Fibroblast of lung (primary cell): ENCODE data around the gene ASXL1. TPM values are rescaled to one million over a fixed set of nuclear protein-coding genes. Genes with fewer than 3 reads are reported as not detected.

Source experiments
- DNase-seq, 2 donors: peaks; one replicate each; pipeline versions ENCODE4 v3.0.0 to v3.0.0-alpha.2; 2010; ENCODE audit warnings: low read depth in 2 of 2
- H2AFZ ChIP-seq: 2 replicates; pipeline ENCODE4 v1.5.1; 2012; ENCODE audit warnings: low read length, control low read depth, inconsistent platforms
- H3K27ac ChIP-seq: 2 replicates; pipeline ENCODE4 v1.5.1; 2011; ENCODE audit warnings: low read length, control low read depth; ENCODE audit not compliant: insufficient read depth
- H3K27me3 ChIP-seq: 2 replicates; pipeline ENCODE4 v1.5.1; 2011; ENCODE audit warnings: mild to moderate bottlenecking, low read length; ENCODE audit not compliant: control insufficient read depth, insufficient read depth
- H3K36me3 ChIP-seq: 2 replicates; pipeline ENCODE4 v1.5.1; 2011; ENCODE audit warnings: low read length; ENCODE audit not compliant: control insufficient read depth, insufficient read depth
- H3K4me1 ChIP-seq: 2 replicates; pipeline ENCODE4 v1.5.1; 2011; ENCODE audit warnings: low read length; ENCODE audit not compliant: control insufficient read depth, insufficient read depth; ENCODE audit errors: extremely low read depth
- H3K4me2 ChIP-seq: 2 replicates; pipeline ENCODE4 v1.5.1; 2011; ENCODE audit warnings: low read length, control low read depth; ENCODE audit not compliant: insufficient read depth; ENCODE audit errors: extremely low read depth
- H3K4me3 ChIP-seq, 4 experiments: fragments of 200-600 bp in 1 of 4; sonication (generic) in 1 of 4; replicated peaks in 1 of 4; 2 replicates each; pipeline ENCODE4 v1.5.1; 2011 to 2016; ENCODE audit warnings: low read length in 4 of 4, low read depth in 3 of 4, mild to moderate bottlenecking in 3 of 4, control low read depth in 2 of 4, inconsistent platforms in 1 of 4, mixed read lengths in 1 of 4; ENCODE audit not compliant: insufficient read depth in 1 of 4; ENCODE audit errors: control extremely low read depth in 1 of 4
- H3K79me2 ChIP-seq: 2 replicates; pipeline ENCODE4 v1.5.1; 2012; ENCODE audit warnings: mild to moderate bottlenecking, low read length, inconsistent platforms; ENCODE audit not compliant: control insufficient read depth, insufficient read depth
- H3K9ac ChIP-seq: 2 replicates; pipeline ENCODE4 v1.5.1; 2011; ENCODE audit warnings: mild to moderate bottlenecking, low read length, control low read depth; ENCODE audit not compliant: insufficient read depth
- H3K9me3 ChIP-seq: 2 replicates; pipeline ENCODE4 v1.5.1; 2012; ENCODE audit warnings: low read depth, low read length; ENCODE audit not compliant: control insufficient read depth, insufficient read depth
- H4K20me1 ChIP-seq: 2 replicates; pipeline ENCODE4 v1.5.1; 2011; ENCODE audit warnings: low read length; ENCODE audit not compliant: control insufficient read depth, insufficient read depth; ENCODE audit errors: extremely low read depth
- CTCF ChIP-seq, 2 donors: IDR thresholded peaks in 1 of 2; conservative IDR thresholded peaks in 1 of 2; 1 replicate in 1 of 2; 2 replicates in 1 of 2; pipeline ENCODE4 v1.5.1; 2011 to 2012; ENCODE audit warnings: low read length in 2 of 2, control low read depth in 1 of 2, inconsistent platforms in 1 of 2, low read depth in 1 of 2, mild to moderate bottlenecking in 1 of 2
- EZH2 ChIP-seq: IDR thresholded peaks from 2 replicates; pipeline ENCODE4 v1.5.1; 2012; ENCODE audit warnings: low read length, control low read depth, mild to moderate bottlenecking; ENCODE audit errors: missing control alignments
- polyA plus RNA-seq, 2 donors: library from polyadenylated mRNA; depleted of rRNA in 1 of 2; stranded (reverse) in 1 of 2; unstranded in 1 of 2; fragments of >200 nt; gene quantifications; 2 replicates each; pipeline ENCODE4 v1.2.1, GENCODE V29; 2011 to 2012; ENCODE audit warnings: missing spikeins in 1 of 2
- total RNA-seq: library from RNA; depleted of rRNA; stranded (reverse); fragments of >200 nt; gene quantifications from 2 replicates; pipeline ENCODE4 v1.2.1, GENCODE V29; 2014

The ASXL1 gene
- total and polyA plus RNA-seq, 2 donors (not counting 1 experiment from before 2014, with no cell fraction given) = 38.0 to 41.1 TPM

DNA sequence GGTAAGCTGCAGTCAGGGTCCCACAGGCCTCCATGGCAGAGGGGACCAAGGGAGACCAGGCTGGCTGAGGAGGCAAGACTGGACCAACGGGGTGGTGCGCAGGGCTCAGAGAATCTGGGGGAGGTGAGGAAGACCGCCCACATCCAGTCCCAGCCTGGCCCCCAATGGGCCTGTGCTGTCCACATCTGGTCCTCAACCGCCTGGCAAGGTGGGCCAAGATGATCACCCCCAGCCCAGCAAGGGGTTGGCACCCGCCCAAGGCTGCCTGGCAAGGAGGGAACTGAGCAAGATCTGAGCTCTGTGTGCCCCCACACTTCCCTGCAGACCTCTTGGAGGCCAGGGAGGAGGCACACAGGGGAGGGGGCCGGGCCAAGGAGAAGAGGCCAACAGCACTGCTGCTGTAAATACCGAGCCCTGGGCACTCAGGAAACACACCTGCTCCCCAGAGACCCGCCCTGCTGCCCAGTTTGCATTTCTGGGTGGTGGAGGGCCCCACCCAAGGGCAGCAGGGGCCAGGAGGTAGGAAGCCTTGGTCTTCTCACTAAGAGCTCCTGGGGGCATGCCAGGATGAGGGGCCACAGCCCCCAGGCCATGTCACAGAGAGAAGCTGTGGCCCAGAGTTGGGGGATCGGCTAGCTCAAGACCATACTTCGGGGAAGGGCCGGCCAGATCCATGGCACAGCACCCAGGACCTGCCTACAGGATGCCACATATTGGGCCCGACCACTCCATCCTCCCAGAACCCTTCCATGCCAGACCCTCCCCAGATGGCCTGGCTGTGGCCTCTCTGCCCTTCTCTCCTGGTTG lies 109.6 kb downstream of the ASXL1 start:
- H3K27ac ChIP-seq = no peak overlapping the region
- no peak overlapping the region for H3K9ac ChIP-seq
- H3K36me3 ChIP-seq = peaks cover 3% of the 10 kb centered on the region
- H3K9me3 ChIP-seq = no peaks in the 10 kb centered on the region
- no peak for TF ChIP-seq EZH2
- TF ChIP-seq CTCF (conservative IDR thresholded peaks at IDR 0.05 in 1 of 2, IDR thresholded peaks at IDR 0.05 in 1 of 2; ENCODE audit: low read depth in 1 of 2, low read length in 2 of 2) = no peak
- no peaks in the 10 kb centered on the region for H3K27me3 ChIP-seq
- H3K79me2 ChIP-seq = no peaks in the 10 kb centered on the region
- no peaks in the 10 kb centered on the region for H4K20me1 ChIP-seq
- DNase-seq = no peak
- no peak overlapping the region for H2AFZ ChIP-seq
- no peak overlapping the region for H3K4me3 ChIP-seq
- H3K4me1 ChIP-seq = peaks cover 11% of the 10 kb centered on the region
- H3K4me2 ChIP-seq = no peak overlapping the region

- no peak overlapping the region for H3K4me3 ChIP-seq
- H3K36me3 ChIP-seq = peaks cover 3% of the 10 kb centered on the region
- H3K4me2 ChIP-seq = no peak overlapping the region
- no peak overlapping the region for H3K9ac ChIP-seq
- no peaks in the 10 kb centered on the region for H4K20me1 ChIP-seq
- peaks cover 3% of the 10 kb centered on the region for H3K79me2 ChIP-seq
- no peaks in the 10 kb centered on the region for H3K9me3 ChIP-seq
- DNase-seq = no peak
- peaks cover 13% of the 10 kb centered on the region for H3K4me1 ChIP-seq
- no peak overlapping the region for H3K27ac ChIP-seq
- no peak overlapping the region for H2AFZ ChIP-seq
- H3K27me3 ChIP-seq = no peaks in the 10 kb centered on the region
- TF ChIP-seq CTCF (conservative IDR thresholded peaks at IDR 0.05 in 1 of 2, IDR thresholded peaks at IDR 0.05 in 1 of 2; ENCODE audit: low read depth in 1 of 2, low read length in 2 of 2) (no peak), EZH2 (no peak)
These were observed 110.1 kb downstream of the ASXL1 start for GRCh38 chr20:32468313-32468640.

DNA sequence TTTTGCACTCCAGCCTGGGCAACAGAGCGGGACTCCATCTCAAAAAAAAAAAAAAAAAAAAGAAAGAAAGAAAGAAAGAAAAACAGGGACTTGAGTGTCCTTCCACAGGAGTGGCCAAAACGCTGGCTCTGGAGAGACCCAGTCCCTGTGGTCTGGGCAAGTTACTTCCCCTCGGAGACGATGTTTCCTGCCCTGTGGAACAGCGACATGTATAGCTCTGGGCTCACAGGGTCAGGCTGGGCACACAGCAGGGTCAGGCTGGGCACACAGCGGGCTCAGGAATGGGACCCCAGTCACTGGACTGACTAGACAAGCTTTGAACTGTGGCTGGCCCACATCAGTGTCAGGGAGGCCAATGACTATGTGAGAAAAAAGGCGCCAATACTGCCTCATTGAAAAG lies 110.7 kb downstream of the ASXL1 start:
- Histone ChIP-seq H3K9ac (no peak overlapping the region), H4K20me1 (no peaks in the 10 kb centered on the region), H3K4me3 (no peak overlapping the region), H3K4me2 (no peak overlapping the region), H3K36me3 (peaks cover 2% of the 10 kb centered on the region), H3K27ac (no peak overlapping the region), H3K4me1 (peaks cover 17% of the 10 kb centered on the region), H3K27me3 (no peaks in the 10 kb centered on the region), H3K79me2 (peaks cover 7% of the 10 kb centered on the region), H3K9me3 (no peaks in the 10 kb centered on the region), H2AFZ (no peak overlapping the region)
- DNase-seq = no peak
- no peak for TF ChIP-seq CTCF (conservative IDR thresholded peaks at IDR 0.05 in 1 of 2, IDR thresholded peaks at IDR 0.05 in 1 of 2; ENCODE audit: low read depth in 1 of 2, low read length in 2 of 2)
- TF ChIP-seq EZH2 = no peak
